ENCODE results near the gene AKAP17A. TPM values are rescaled to one million over a fixed set of nuclear protein-coding genes. Genes with fewer than 3 reads are reported as not detected.

The AKAP17A gene
- polyA plus RNA-seq, 3 donors: 8.9 to 118 (median 13.6) TPM

GRCh38 chrX:1542994-1543725, 48.2 kb upstream of the AKAP17A start:
- Histone ChIP-seq H3K4me2 (replicated peaks; ENCODE audit: extremely low read depth, low read length, poor library complexity, severe bottlenecking) (no peak overlapping the region), H3K9ac (ENCODE audit: insufficient read depth, low read length, poor library complexity, severe bottlenecking) (no peak overlapping the region), H4K20me1 (ENCODE audit: insufficient read depth, low read length) (no peaks in the 10 kb centered on the region), H2AFZ (ENCODE audit: insufficient read depth, low read depth, low read length, poor library complexity, severe bottlenecking) (no peak overlapping the region), H3K4me1 (ENCODE audit: control insufficient read depth in 1 of 2, insufficient read depth in 2 of 2, low read length in 2 of 2) (peaks cover 10 to 15% of the 10 kb centered on the region in 2 donors), H3K79me2 (ENCODE audit: insufficient read depth, low read length) (no peaks in the 10 kb centered on the region), H3K9me3 (replicated peaks in 1 of 2; ENCODE audit: control insufficient read depth in 1 of 2, insufficient read depth in 1 of 2, low read length in 2 of 2) (no peaks in the 10 kb centered on the region), H3K4me3 (replicated peaks in 1 of 3; ENCODE audit: low read depth in 2 of 3, low read length in 3 of 3) (no peak overlapping the region), H3K27me3 (ENCODE audit: control insufficient read depth in 2 of 2, insufficient read depth in 2 of 2, low read length in 2 of 2) (no peaks in the 10 kb centered on the region), H3K27ac (ENCODE audit: low read depth in 1 of 2, low read length in 2 of 2) (no peak overlapping the region), H3K36me3 (replicated peaks in 1 of 2; ENCODE audit: control insufficient read depth in 1 of 2, insufficient read depth in 2 of 2, low read length in 2 of 2) (no peaks in the 10 kb centered on the region)
- peaks cover 0 to 3% of the 10 kb centered on the region in 2 donors for H3K36me3 Mint-ChIP-seq
- no peak overlapping the region for H3K4me3 Mint-ChIP-seq
- no peak for DNase-seq
- H3K4me1 Mint-ChIP-seq: peaks cover 17% of the 10 kb centered on the region
- TF ChIP-seq CTCF (IDR thresholded peaks at IDR 0.05): no peak
- H3K27ac Mint-ChIP-seq: peak overlapping the region in 1 of 7 donors; percentile 20
- WGBS (ENCODE audit: insufficient coverage): 97% methylated on average over 16 of the region's 22 CpGs
- intact Hi-C loops (cut with micrococcal nuclease): no loop called here
- peaks cover 0 to 11% (median 6%) of the 10 kb centered on the region in 7 donors for H3K9me3 Mint-ChIP-seq
- H3K27me3 Mint-ChIP-seq (ENCODE audit: low read depth in 3 of 3): peaks cover 0 to 4% (median 4%) of the 10 kb centered on the region in 3 donors

GRCh38 chrX:1545776-1546408, 45.5 kb upstream of the AKAP17A start:
- H3K79me2 ChIP-seq (ENCODE audit: insufficient read depth, low read length): no peaks in the 10 kb centered on the region
- H2AFZ ChIP-seq (ENCODE audit: insufficient read depth, low read depth, low read length, poor library complexity, severe bottlenecking): peak overlapping the region; percentile 86
- H3K27ac Mint-ChIP-seq: peak overlapping the region in 3 of 7 donors; percentile 22 to 71 (median 46)
- 100% methylated on average over 1 of the region's 2 CpGs for WGBS (ENCODE audit: insufficient coverage)
- peaks cover 0 to 7% (median 4%) of the 10 kb centered on the region in 3 donors for H3K27me3 Mint-ChIP-seq (ENCODE audit: low read depth in 3 of 3)
- peaks cover 0 to 3% of the 10 kb centered on the region in 2 donors for H3K36me3 Mint-ChIP-seq
- no peak overlapping the region for H3K4me3 ChIP-seq (replicated peaks in 1 of 3; ENCODE audit: low read depth in 2 of 3, low read length in 3 of 3)
- H3K9me3 Mint-ChIP-seq: peaks cover 0 to 13% (median 9%) of the 10 kb centered on the region in 7 donors
- no peak overlapping the region for H3K4me2 ChIP-seq (replicated peaks; ENCODE audit: extremely low read depth, low read length, poor library complexity, severe bottlenecking)
- H3K4me1 Mint-ChIP-seq: peaks cover 22% of the 10 kb centered on the region
- DNase-seq: no peak
- no peaks in the 10 kb centered on the region for H3K27me3 ChIP-seq (ENCODE audit: control insufficient read depth in 2 of 2, insufficient read depth in 2 of 2, low read length in 2 of 2)
- TF ChIP-seq CTCF (IDR thresholded peaks at IDR 0.05): no peak
- H3K4me1 ChIP-seq (ENCODE audit: control insufficient read depth in 1 of 2, insufficient read depth in 2 of 2, low read length in 2 of 2): peaks cover 9 to 10% of the 10 kb centered on the region in 2 donors
- no peaks in the 10 kb centered on the region for H3K9me3 ChIP-seq (replicated peaks in 1 of 2; ENCODE audit: control insufficient read depth in 1 of 2, insufficient read depth in 1 of 2, low read length in 2 of 2)
- H3K36me3 ChIP-seq (replicated peaks in 1 of 2; ENCODE audit: control insufficient read depth in 1 of 2, insufficient read depth in 2 of 2, low read length in 2 of 2): no peaks in the 10 kb centered on the region
- no peak overlapping the region for H3K27ac ChIP-seq (ENCODE audit: low read depth in 1 of 2, low read length in 2 of 2)
- no peaks in the 10 kb centered on the region for H4K20me1 ChIP-seq (ENCODE audit: insufficient read depth, low read length)
- intact Hi-C loops (cut with micrococcal nuclease): no loop called here
- H3K4me3 Mint-ChIP-seq: no peak overlapping the region
- no peak overlapping the region for H3K9ac ChIP-seq (ENCODE audit: insufficient read depth, low read length, poor library complexity, severe bottlenecking)

All from CD14-positive monocyte (primary cell).